HuH-7 (cell line): ENCODE measurements around the gene USP15.
A peak's percentile ranks its signal among the peaks of the same experiment; 100 is the strongest.

ENCODE experiments used
- DNase-seq: peaks from one replicate; pipeline ENCODE4 v3.0.0; 2011; ENCODE audit warnings: low spot score

USP15 gene

DNA sequence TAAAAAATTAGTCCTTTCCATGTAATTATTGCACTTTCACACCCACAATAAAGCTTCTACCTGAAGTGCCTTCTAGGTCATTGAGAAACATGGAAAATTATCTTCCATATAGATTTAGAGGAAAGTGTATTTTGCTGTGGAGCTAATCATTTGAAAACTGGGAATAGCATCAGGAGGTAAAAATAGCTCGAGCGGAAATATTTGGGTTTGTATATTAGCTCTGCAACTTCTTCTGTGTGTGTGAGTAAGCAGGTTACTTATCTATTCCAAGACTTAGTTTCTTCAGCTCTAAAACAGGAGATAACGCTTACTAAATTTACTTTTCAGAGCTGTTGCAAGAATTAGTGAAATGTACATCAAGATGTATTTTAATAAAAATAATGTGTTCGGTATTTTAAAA is 111.5 kb downstream of the USP15 start:
- no peak for DNase-seq

DNA sequence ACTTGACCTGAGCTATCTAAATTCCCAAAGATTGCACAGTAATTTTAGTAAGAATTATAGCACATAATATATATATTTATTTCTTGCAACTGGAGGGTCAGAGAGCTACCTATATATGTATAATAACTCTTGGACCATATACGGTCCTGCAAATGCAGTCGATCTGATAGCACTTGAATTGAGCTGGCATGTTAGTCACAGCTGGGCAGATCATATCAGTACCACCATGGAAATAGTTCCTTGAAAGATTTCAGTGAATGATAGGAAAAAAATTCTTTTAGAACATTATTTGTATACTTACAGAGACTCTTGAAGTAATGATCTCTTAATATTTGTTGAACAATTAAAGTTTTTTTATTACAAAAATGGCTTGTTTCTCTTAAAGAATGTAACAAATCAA is 111.9 kb downstream of the USP15 start:
- no peak for DNase-seq

DNA sequence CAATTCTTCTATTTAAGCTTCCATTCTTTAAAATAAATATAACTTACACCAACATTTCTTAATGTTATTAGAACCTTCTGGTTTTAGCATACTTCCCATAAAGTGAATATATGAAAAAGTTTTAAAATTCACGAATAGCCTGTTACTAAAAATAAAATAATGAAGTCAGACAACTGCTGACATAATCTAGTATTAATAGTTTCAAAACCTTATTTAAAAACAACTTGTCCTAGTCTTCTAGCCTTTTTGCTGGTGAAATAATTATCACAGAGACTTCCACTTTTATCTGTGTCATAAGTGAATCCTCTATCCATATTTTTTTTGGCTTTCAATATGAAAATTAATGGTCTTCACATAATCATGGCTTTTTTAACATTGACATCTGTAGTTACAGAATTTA is 112.6 kb downstream of the USP15 start:
- no peak for DNase-seq

DNA sequence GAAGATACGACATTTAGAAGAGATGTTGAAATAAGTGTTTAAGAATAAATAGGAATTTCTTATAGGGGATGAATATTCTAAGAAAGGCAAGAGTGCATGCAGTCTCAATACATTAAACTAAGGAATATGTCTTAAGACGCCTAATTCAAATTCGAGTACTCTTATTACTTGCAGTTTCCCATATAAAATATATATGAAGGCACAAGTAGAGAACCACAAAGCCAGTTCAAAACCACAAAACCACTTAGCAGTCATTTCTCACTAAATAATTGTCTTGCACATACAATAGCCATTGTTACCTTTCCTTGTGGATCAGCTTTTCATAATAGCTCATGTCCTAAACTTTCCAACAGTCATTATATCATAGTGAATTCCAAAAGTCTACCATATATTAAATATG is 115.4 kb downstream of the USP15 start:
- no peak for DNase-seq

DNA sequence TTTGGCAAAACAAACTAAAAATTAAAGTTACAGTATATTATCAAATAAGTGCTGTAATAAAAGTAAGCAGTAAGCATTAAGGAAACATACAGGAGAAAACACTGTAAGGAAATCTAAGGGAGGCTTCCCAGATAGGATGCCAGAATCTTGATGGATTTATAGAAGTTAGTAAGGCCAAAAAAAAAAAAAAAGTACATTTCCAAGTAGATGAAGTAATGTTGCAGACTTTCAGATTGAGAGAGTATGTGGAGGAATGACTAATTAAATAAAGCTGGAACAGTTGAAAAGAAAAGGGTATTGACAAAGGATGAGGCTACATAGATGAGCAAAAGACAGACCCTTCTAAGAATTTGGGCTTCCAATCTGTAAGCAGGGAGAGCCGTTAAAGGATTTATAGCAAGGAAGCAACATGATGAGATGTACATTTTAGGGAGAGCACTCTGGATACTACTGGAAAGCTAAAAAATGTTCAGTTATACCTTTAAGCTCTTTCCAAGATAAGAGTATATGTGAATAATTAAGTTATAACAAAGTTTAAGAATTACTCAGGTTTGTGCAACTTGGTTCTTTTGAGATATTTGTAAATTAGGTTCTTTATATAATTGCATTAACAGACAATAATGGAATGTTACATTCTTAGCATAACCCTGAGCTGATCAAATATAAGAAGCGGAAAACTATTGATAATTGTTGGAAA is 119.0 kb downstream of the USP15 start:
- no peak for DNase-seq

DNA sequence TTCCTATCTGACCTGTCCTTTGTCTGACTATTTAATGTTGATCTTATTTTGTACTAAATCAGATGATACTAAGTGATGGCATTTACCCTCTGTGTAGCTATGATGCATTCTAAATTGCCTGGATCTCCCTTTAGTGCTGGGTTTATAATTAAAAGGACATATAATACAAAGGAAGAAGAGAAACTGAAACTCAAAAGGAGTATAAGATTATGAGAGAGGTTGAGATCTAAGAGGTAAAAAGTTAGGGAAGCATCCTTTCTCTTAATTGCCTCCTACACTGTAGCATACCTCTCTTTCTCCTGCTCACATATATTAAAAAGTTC is 119.5 kb downstream of the USP15 start:
- DNase-seq, result no peak

DNA sequence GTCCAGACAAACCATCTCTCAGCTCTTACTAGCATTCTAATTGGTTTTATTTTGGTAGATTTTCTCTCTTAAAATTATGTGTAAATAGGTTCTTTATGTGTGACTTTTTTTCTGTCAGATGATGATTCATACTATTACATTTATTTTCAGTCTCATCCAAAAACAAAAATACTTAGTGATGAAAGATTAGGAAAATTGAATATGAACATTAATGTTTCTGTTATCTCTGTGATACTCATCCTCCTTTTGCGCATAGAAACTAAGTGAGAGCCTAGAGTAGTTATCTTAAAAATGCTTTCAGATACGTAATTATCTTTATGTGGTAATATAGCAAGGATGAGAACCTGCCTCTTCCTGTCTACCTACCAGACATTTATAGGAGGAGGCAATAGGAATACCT is 122.3 kb downstream of the USP15 start:
- DNase-seq, result no peak

DNA sequence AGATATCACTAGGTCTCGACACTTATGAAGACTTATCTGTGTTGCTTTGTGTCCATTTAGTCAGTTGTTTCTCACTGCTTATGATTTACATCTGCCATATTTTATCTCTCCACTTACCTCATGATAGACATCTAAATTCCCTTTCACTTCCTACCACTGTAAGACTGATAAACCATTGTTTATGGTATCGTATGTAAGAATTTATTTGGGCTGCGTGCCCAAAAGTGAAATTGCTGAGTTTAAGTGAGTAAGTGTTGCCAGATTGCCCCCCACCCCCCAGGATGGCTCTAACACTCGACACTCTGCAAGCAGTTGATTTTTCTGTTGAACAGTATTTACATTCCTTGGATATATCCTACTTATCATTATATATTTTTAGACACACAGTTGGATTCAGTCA is 136.5 kb downstream of the USP15 start:
- DNase-seq, result no peak

DNA sequence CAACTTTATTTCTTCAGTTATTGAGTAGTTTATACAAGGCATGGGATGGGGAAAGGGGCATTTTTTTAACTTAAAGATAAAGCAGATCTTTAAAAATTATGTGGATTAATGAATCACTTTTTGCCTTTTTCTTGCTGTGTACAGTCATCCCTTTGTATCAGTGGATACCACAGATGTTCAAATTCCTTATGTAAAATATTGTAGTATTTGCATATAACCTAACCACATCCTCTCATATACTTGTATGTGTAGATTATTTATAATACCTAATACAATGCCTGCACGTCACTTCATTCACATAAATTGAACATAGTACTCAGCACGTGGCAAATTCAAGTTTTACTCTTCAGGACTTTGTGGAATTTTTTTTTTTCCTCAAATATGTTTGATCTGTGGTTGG is 139.9 kb downstream of the USP15 start:
- DNase-seq, result no peak

DNA sequence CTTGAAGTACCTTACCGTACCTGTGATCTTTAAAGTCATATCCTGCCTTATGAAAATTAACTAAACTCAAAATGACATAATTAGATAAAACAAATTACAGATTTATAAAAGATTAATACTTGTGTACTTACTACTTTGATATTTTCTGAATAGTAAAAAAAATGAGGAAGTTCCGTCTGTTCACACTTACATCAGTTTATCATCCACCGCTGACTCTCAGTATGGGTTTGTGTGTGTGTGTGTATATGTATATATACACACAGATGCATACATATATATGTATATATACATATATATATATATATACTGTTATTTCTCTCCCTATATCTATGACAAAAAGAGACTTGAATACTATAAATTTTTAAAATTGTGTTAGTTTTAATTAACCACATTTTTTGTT is 141.4 kb downstream of the USP15 start:
- DNase-seq, result no peak

DNA sequence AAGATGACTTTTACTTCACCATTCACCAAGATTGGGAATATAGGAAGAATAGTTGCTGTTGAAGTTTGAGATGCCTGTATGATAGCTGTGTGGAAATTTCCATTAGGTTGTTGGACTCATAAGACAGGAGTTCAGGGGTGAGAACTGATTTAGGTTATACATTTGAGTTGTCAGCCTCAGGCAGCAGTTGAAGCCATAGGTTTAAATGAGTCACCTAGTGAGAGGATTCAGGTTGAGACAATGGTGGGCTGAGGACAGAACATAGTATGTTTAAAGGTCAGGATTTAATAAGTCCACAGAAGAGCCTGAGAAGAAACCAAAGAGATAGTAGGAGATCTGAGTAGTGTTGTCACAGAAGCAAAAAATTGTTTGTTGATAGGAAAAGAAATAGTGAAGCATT is 142.8 kb downstream of the USP15 start:
- DNase-seq, result no peak

DNA sequence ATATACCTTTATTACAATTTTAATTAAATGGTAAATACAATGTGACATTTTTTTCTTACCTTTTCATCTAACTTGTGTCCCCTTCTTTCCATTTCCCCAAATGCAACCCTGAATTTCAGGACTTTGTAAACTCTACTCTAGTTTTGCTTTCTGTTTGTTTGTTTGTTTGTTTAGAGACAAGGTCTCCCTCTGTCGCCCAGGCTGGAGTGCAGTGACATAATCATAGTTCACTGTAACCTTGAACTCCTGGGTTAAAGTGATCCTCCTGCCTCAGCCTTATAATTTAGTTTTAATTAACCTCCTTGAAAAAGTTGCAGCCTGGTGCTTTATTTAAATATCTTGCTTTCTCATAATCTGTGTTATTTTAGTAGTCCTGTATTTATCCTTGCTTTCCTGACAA is 147.4 kb downstream of the USP15 start:
- DNase-seq, result no peak

DNA sequence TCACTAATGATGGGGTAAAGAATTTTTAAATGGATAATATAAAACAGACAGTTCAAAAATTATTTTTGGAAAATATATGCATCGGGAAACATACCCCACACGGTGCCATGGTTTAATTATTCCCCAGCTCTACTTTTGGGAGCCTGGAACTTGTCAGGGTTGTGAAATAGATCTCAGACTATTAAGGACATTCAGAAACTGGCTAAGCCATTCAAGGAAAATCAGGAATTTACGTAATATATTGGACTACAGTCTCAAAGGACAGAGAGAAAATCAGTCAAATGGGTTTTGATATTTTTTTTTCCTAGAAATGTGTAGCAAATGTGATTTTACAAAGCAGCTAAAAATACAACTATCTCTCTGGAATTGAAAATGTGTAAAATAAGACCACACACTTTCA is 148.9 kb downstream of the USP15 start:
- no peak for DNase-seq

DNA sequence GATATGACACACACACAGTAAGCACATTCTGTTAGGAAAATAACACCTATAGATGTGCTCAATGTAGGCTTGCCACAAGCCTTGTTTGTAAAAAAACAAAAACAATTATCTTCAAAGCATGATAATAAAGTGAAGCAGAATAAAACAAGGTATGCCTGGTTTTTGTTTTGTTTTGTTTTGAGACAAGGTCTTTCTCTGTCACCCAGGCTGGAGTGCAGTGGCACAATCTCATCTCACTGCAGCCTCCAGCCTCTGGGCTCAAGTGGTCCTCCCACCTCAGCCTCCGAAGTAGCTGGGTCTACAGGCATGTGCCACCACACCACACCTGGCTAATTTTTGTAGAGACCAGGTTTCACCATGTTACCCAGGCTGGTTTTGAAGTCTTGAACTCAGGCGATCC is 154.0 kb downstream of the USP15 start:
- DNase-seq, result no peak

DNA sequence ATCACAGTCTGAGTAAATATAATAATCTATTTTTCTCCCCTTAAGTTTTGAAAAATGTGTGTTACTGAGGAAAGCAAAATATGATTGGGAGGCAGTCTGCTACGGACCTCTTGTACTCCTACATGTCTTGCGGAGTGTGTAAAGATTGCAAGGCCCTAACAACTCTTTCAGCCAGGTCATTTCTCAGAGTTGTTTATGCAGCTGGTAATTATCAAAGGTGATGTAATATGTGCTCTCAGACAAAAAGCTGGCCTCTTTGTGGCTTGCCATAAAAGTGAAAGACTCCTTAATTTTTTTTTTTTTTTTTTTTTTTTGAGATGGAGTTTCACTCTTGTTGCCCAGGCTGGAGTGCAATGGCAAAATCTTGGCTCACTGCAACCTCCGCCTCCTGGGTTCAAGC is 165.9 kb downstream of the USP15 start:
- no peak for DNase-seq

DNA sequence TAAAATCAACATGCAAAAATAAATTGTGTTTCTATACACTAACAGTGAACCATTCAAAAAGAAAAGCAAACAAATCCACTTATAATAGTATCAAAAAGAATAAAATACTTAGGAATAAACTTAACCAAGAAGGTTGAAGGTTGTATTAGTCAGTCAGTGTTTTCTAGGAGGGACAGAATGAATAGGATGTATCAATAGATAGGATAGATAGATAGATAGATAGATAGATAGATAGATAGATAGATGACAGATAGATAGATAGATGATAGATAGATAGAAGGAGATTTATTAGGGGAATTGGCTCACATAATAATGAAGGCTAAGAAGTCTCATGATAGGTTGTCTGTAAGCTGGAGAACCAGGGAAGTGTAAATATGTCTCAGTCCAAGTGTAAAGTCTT is 169.3 kb downstream of the USP15 start:
- no peak for DNase-seq

DNA sequence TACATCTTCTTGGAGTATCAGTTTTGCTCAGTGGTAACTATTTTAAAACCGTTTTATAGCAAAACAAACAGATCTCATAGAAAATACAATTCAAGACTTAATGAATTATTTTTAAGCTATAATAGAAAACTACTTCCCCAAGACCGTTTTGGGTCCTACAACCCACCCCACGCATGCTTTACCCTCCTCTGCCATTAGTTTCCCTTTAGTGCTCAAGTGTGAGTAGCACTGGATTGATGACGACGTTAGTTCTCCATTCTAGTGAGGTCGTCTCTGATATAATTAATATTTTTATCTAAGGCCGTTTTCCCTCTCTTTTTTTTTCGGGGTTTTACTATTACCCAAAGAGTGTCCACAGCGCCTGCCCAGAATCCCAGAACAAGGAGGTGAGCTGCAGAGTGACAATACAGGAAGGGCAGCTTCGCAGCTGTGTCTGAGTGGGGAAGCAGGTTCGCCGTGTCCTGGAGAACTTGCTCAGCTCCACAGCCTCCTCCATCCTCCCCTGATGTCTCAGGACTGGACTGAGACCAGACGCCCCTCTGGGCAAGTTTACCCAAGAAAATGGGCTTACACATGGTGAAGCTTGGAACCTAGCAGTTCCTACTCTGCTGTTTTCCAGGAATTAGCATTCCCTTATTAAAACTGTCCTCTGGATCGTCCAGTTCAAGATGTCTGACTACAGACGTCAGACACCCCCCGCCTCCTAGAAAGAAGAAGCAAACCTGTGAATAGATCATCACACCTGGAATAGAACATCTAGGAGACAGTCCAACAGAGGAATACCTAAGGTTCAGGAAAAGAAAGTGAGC is 174.5 kb downstream of the USP15 start:
- DNase-seq, result peak; percentile 20

DNA sequence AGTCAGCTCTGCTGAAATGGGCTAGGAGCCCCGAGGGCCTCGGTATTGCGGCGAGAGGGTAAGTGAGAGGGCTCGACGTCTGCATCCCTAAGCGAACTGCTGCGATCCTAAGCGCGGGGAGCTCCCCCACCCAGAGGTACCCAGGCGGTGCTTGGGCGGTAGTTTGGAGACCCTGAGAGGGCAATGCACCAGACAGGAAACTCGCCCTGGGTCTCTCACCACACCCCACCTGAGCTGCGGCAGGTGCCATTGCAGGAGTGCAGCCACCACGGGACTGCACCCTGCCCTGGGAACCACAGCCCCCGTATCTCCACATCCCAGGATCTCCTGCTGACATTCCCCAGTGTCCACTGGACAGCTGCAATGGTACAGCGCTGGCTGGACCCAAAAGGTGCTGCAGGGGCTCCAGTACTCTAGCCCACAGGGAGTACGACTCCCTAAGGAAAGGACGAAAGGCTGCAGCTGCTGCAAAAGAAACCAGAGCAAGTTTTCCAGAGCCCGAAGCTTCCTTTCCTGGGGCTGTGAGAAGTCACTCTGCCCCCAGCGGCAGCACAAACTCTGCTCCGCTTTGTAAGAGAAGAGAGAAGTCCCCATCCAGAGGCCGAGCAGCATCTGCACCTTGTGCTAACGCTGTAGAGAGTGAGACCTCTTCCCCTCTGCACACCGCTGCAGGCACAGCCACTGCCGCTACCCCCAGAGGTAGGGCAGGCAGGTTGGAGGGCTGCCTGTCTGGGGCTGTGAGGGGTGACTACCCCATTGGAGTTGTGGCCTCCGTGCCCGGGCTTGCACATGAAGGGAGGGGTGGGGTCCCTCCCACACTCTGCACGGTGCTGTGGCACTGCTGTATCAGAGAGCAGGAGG is 175.3 kb downstream of the USP15 start:
- peak; percentile 60 for DNase-seq

DNA sequence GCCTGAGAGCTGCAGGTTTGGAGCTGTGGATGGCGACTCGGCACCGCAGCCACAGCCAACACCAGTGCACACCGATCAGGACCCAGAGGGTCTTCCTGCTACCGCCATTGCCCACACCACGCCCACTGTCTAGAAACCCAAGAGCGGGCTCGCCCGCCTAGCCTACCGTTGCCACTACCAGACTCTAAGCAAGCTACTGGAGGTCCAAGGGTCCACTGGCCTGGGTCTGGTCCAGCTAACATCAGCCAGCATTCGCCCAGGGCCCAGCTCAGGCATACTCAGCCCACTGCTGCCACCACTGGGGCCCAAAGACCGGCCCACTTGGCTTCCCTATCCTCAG is 175.9 kb downstream of the USP15 start:
- no peak for DNase-seq

DNA sequence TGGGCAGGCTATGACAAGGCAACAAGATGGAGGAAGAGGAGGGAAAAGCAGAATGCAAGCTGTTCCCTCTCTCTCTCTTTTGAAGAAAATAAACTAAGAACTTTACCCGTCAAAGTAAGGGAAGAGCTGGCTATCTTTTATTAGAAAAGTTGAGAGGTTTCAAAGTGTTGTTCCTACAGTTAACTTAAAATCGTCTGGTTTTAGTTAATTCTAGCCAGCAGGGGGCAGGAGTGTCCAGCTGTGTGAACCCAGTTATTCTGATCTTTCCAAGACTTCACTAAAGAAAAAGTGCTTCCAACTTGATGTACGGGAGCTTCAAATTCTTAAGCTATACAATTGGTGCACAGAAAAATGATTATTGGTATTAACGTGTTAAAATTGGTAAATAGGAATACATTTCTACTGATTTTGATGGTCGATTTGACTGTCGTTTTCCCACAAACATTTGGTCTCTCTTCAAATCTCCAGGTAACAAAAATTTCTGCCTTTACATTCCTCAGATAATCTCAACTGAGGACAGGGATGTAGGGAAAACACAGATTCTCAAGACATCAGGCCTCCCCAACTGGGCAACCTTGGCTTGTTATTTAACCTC is 178.0 kb downstream of the USP15 start:
- DNase-seq, result no peak

DNA sequence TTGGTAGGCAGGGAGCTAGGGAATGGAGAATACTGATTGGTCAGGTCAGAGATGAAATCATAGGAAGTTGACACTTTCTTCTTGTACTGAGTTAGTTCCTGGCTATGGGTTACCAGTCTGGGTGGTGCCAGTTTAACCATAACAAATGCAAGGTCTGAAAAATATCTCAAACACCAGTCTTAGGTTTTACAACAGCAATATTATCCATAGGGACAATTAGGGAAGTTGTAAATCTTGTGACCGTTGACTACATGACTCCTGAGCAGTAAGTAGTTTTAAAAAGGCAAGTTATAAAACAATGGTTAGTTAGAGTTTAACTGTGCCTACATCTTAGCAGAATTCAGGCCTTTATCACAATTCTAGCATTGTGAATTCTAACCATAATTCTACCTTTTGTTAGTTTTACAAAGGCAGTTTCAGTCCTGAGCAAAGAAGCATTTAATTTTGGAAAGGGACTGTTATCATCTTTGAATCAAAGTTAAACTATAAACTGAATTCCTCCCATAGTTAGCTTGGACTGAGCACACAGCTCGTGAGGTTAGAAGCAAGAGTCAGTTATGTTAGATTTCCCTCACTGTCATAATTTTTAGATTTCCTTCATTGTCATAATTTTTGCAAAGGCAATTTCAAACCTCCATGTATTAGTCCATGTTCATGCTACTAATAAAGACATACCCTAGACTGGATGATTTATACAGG is 186.7 kb downstream of the USP15 start:
- DNase-seq, result no peak

DNA sequence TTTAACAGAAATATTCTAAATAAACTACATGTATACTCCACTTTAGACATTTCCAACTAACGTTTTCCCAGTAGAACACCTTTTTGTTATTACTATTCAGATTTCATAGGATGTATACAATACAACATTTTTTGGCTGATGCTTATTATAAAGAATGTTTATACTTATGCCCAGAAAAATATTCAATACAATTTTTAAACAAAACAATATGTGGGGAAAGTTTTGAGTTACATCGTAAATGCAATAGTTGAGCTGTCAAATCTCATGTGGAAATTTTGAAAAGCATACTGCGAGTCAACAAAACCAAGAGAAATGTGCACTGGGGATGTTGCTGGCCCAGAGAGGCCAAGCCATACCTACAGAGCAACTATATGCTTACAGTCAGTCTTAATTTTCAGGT is 188.2 kb downstream of the USP15 start:
- no peak for DNase-seq
